T-cell (primary cell): ENCODE data around the gene JPH3. TPM values are rescaled to one million over a fixed set of nuclear protein-coding genes. Genes with fewer than 3 reads are reported as not detected.

ENCODE experiments used
- ATAC-seq, 4 experiments: fragments of 200-7000 bp in 3 of 4; fragments of 150-1000 bp in 1 of 4; cut with Tn5 transposase; replicated peaks in 1 of 4; 1 replicate in 3 of 4; 2 replicates in 1 of 4; pipeline ENCODE4 v1.10.0; 2021; ENCODE audit warnings: moderate library complexity in 3 of 4, mild to moderate bottlenecking in 2 of 4, moderate number of reproducible peaks in 1 of 4
- CTCF ChIA-PET, 2 donors: fragments of 300-600 bp; sonication (Branson Sonifier 250); formaldehyde crosslinking; loops; one replicate each; lab custom pipeline; 2022; ENCODE audit warnings: antibody characterized with exemption in 2 of 2; lab: Charles Lee
- POLR2A ChIA-PET, 2 donors: fragments of 300-600 bp; sonication (Branson Sonifier 250); formaldehyde crosslinking; loops; one replicate each; lab custom pipeline; 2022; ENCODE audit warnings: antibody characterized with exemption in 2 of 2; lab: Charles Lee
- DNase-seq, 35 experiments: peaks; one replicate each; pipeline versions ENCODE4 v3.0.0 to v3.0.0-alpha.2; 2013 to 2023
- H3K27ac ChIP-seq: one replicate; pipeline ENCODE4 v1.5.1; 2013; ENCODE audit warnings: low read length
- H3K27me3 ChIP-seq, 2 experiments: replicated peaks in 1 of 2; 1 replicate in 1 of 2; 2 replicates in 1 of 2; pipeline versions ENCODE4 v1.6.1 to v1.7.0; 2013; ENCODE audit warnings: low read length in 1 of 2, mixed read lengths in 1 of 2; ENCODE audit not compliant: control insufficient read depth in 2 of 2, insufficient read depth in 2 of 2; ENCODE audit errors: extremely low read depth in 1 of 2
- H3K36me3 ChIP-seq, 2 donors: 1 replicate in 1 of 2; 2 replicates in 1 of 2; pipeline versions ENCODE4 v1.6.1 to v1.7.0; 2013; ENCODE audit warnings: low read length in 1 of 2; ENCODE audit not compliant: control insufficient read depth in 2 of 2, insufficient read depth in 1 of 2; ENCODE audit errors: extremely low read depth in 1 of 2
- H3K4me1 ChIP-seq, 2 experiments: 1 replicate in 1 of 2; 2 replicates in 1 of 2; pipeline versions ENCODE4 v1.6.1 to v1.7.0; 2013; ENCODE audit warnings: low read length in 2 of 2, mixed read lengths in 1 of 2; ENCODE audit not compliant: insufficient read depth in 2 of 2, control insufficient read depth in 1 of 2; ENCODE audit errors: extremely low read depth in 1 of 2
- H3K4me3 ChIP-seq, 2 donors: 1 replicate in 1 of 2; 2 replicates in 1 of 2; pipeline versions ENCODE4 v1.5.1 to v1.7.0; 2013; ENCODE audit warnings: mild to moderate bottlenecking in 2 of 2, low read length in 1 of 2, moderate library complexity in 1 of 2; ENCODE audit not compliant: control insufficient read depth in 1 of 2; ENCODE audit errors: extremely low read depth in 1 of 2
- H3K9me3 ChIP-seq: 2 replicates; pipeline ENCODE4 v1.7.0; 2013
- H3K27ac Mint-ChIP-seq, 2 donors: one replicate each; pipeline ENCODE4 v1.8.0; 2020 to 2021; ENCODE audit warnings: mild to moderate bottlenecking in 2 of 2, mixed read lengths in 2 of 2
- H3K27me3 Mint-ChIP-seq, 2 donors: one replicate each; pipeline ENCODE4 v1.8.0; 2021 to 2022; ENCODE audit warnings: mixed read lengths in 2 of 2
- H3K36me3 Mint-ChIP-seq: one replicate; pipeline ENCODE4 v1.8.0; 2021; ENCODE audit warnings: mixed read lengths
- H3K4me1 Mint-ChIP-seq, 3 donors: one replicate each; pipeline ENCODE4 v1.8.0; 2020 to 2022; ENCODE audit warnings: mixed read lengths in 3 of 3, mild to moderate bottlenecking in 1 of 3
- H3K4me3 Mint-ChIP-seq, 3 donors: one replicate each; pipeline ENCODE4 v1.8.0; 2020 to 2022; ENCODE audit warnings: mild to moderate bottlenecking in 3 of 3, mixed read lengths in 3 of 3, moderate library complexity in 3 of 3
- H3K9me3 Mint-ChIP-seq, 3 donors: one replicate each; pipeline ENCODE4 v1.8.0; 2020 to 2022; ENCODE audit warnings: mixed read lengths in 3 of 3
- WGBS: methylation state at CpG from one replicate; pipeline ENCODE4 v1.1.5; 2013; ENCODE audit warnings: missing lambda C conversion rate; ENCODE audit not compliant: insufficient coverage; 5-methylcytosine and 5-hydroxymethylcytosine counted together
- total RNA-seq, 35 experiments: library from RNA in 6 of 35; stranded (reverse) in 6 of 35; fragments of 120-200 nt in 1 of 35; gene quantifications; one replicate each; pipeline versions ENCODE4 v1.2.1 to v1.2.4 and lab custom pipeline; 2013 to 2026

JPH3 gene
- total RNA-seq, 5 donors from 2014 or later (not counting 1 experiment from before 2014, with no cell fraction given): not detected

GRCh38 chr16:87740441-87740840 lies 138.1 kb downstream of the JPH3 start:
- Histone ChIP-seq H3K4me1 (no peaks in the 10 kb centered on the region), H3K9me3 (no peaks in the 10 kb centered on the region), H3K36me3 (peaks cover 31 to 56% of the 10 kb centered on the region in 2 donors), H3K4me3 (no peak overlapping the region), H3K27me3 (no peaks in the 10 kb centered on the region), H3K27ac (no peak overlapping the region)
- DNase-seq (no peak), ATAC-seq (no peak)
- Mint-ChIP-seq H3K4me1 (peaks cover 15 to 25% (median 19%) of the 10 kb centered on the region in 3 donors), H3K4me3 (no peak overlapping the region), H3K9me3 (no peaks in the 10 kb centered on the region), H3K27ac (no peak overlapping the region), H3K36me3 (peaks cover 31% of the 10 kb centered on the region), H3K27me3 (no peaks in the 10 kb centered on the region)
- WGBS: 91% methylated on average over 5 of the region's 8 CpGs
- CTCF ChIA-PET: no interaction called here
- POLR2A ChIA-PET: no interaction called here

DNA sequence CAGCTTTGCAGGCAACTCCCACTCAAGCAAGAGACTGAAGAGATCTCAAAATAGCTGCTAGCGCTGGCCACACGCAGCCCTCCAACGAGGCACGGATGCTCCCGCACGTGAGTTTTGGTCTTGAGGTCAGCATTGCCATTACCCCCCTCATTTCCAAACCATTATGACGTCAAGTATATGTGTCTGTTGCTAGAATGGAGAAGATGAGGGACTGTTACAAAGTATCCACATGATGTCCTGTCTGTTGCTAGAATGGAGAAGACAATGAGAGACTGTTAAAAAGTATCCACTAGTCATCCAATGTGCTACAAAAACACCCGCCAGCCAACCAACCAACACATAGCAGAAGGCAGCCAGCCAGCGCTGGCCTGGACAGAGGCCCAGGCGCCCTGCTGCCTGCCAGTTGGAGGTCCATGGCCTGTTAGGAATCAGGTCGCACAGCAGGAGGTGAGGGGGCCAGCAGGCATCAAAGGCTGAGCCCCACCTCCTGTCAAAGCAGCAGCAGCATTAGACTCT lies 138.7 kb downstream of the JPH3 start:
- CTCF ChIA-PET: no interaction called here
- H3K36me3 ChIP-seq: peaks cover 36 to 58% of the 10 kb centered on the region in 2 donors

DNA sequence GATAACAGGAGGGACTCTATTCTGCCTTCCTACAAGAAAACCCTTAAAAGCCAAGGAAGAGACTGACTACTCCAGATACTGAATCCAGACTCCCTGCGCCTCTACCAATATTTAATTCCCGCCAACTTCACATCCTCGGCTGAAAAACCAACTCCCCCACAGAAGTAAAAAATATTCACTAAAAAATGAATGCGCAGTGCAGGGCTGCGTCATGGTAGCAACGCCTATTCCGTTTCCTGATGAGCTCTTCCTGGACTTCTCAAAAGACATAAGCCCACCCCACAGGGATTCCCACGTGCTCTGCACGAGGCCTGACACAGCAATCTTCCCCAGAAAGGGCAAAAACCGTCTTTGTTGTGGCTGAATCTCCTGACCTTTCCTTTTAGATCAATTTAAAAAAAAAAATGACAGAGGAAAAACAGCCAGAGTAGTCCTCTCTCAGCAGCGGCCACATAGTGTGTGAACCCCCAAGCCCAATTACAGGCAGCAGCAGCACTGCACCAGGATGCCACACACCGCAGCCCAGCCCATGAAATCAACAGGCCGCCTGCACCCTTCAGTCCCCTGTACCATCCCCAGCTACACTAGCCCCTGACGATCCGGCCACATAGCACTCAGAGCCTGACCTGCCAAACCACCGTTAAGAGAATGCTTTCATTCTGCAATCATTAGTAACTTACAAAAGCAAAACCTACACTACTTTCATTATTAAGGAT lies 139.6 kb downstream of the JPH3 start:
- whole genome bisulfite sequencing: 93% methylated on average over 13 of the region's 16 CpGs
- H3K27me3 Mint-ChIP-seq: no peaks in the 10 kb centered on the region
- Histone ChIP-seq H3K4me3 (no peak overlapping the region), H3K36me3 (peaks cover 42 to 59% of the 10 kb centered on the region in 2 donors), H3K4me1 (no peaks in the 10 kb centered on the region), H3K27me3 (no peaks in the 10 kb centered on the region), H3K9me3 (no peaks in the 10 kb centered on the region), H3K27ac (no peak overlapping the region)
- peaks cover 36% of the 10 kb centered on the region for H3K36me3 Mint-ChIP-seq
- POLR2A ChIA-PET: no interaction called here
- peaks cover 10 to 20% (median 18%) of the 10 kb centered on the region in 3 donors for H3K4me1 Mint-ChIP-seq
- H3K27ac Mint-ChIP-seq: peak overlapping the region; percentile 11 to 24
- no peak for ATAC-seq
- no peak for DNase-seq
- no peak overlapping the region for H3K4me3 Mint-ChIP-seq
- H3K9me3 Mint-ChIP-seq: no peaks in the 10 kb centered on the region
- CTCF ChIA-PET: no interaction called here

More for the DNA sequence above, 138.7 kb downstream of the JPH3 start:
- Histone ChIP-seq H3K9me3 (no peaks in the 10 kb centered on the region), H3K27me3 (no peaks in the 10 kb centered on the region), H3K27ac (no peak overlapping the region), H3K4me1 (no peaks in the 10 kb centered on the region), H3K4me3 (no peak overlapping the region)
- Mint-ChIP-seq H3K9me3 (no peaks in the 10 kb centered on the region), H3K27ac (no peak overlapping the region), H3K27me3 (no peaks in the 10 kb centered on the region), H3K4me1 (peaks cover 11 to 23% (median 17%) of the 10 kb centered on the region in 3 donors), H3K4me3 (no peak overlapping the region), H3K36me3 (peaks cover 33% of the 10 kb centered on the region)
- DNase-seq (no peak), ATAC-seq (no peak)
- 100% methylated on average over 2 of the region's 11 CpGs for WGBS
- POLR2A ChIA-PET: no interaction called here

GRCh38 chr16:87742781-87743490 lies 140.6 kb downstream of the JPH3 start:
- Histone ChIP-seq H3K27ac (no peak overlapping the region), H3K36me3 (peaks cover 46 to 70% of the 10 kb centered on the region in 2 donors), H3K27me3 (no peaks in the 10 kb centered on the region), H3K4me1 (no peaks in the 10 kb centered on the region), H3K4me3 (no peak overlapping the region), H3K9me3 (no peaks in the 10 kb centered on the region)
- Mint-ChIP-seq H3K36me3 (peaks cover 43% of the 10 kb centered on the region), H3K4me3 (no peak overlapping the region), H3K9me3 (no peaks in the 10 kb centered on the region), H3K27ac (no peak overlapping the region), H3K27me3 (no peaks in the 10 kb centered on the region), H3K4me1 (peaks cover 10 to 20% (median 18%) of the 10 kb centered on the region in 3 donors)
- ATAC-seq: no peak
- WGBS: 98% methylated on average over 13 of the region's 17 CpGs
- POLR2A ChIA-PET: no interaction called here
- CTCF ChIA-PET: no interaction called here
- DNase-seq: no peak

DNA sequence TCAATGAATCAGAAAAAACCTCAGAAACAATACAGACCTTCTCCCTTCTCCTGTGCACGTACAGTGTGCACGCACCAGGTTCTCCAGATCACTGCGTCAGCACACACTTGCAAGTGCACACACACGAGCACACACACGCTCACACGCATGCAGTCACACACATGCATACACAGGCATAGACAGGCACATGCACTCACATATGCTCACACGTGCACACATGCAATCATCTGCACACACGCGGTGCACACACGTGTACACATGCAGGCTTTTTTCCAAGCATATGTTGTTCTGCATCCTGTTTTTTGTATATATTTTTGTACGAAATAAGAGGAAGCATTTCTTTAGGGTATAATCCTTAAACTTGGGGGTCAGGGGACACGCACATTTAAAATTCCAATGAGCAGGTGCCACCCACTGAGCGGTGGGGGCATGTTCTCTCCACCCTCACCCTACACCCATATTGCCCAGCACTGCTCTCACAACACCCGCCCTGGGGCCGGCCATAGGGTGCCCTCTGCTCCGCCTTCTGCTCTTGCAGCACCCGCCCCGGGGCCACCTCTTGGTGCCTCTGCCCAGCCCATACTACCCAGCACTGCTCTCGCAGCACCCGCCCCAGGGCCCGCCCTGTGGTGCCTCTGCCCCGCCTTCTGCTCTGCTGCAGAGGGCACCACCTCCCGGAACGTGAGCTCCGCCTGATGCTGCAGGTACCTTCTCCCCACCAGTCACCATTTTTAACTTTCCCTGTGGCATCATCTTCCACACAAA lies 142.6 kb downstream of the JPH3 start:
- ChIA-PET CTCF (no interaction called here), POLR2A (no interaction called here)
- H3K27me3 Mint-ChIP-seq: no peaks in the 10 kb centered on the region
- Histone ChIP-seq H3K27me3 (no peaks in the 10 kb centered on the region), H3K36me3 (peaks cover 49 to 83% of the 10 kb centered on the region in 2 donors), H3K27ac (no peak overlapping the region), H3K4me3 (no peak overlapping the region), H3K9me3 (no peaks in the 10 kb centered on the region), H3K4me1 (no peaks in the 10 kb centered on the region)
- H3K27ac Mint-ChIP-seq: no peak overlapping the region
- H3K9me3 Mint-ChIP-seq: no peaks in the 10 kb centered on the region
- H3K4me1 Mint-ChIP-seq: peaks cover 10 to 20% (median 16%) of the 10 kb centered on the region in 3 donors
- 87% methylated on average over 16 of the region's 25 CpGs for WGBS
- ATAC-seq (no peak), DNase-seq (no peak)
- H3K4me3 Mint-ChIP-seq: no peak overlapping the region
- H3K36me3 Mint-ChIP-seq: peaks cover 58% of the 10 kb centered on the region

GRCh38 chr16:87746178-87746577 lies 143.9 kb downstream of the JPH3 start:
- Histone ChIP-seq H3K4me1 (no peaks in the 10 kb centered on the region), H3K9me3 (no peaks in the 10 kb centered on the region), H3K27ac (no peak overlapping the region), H3K4me3 (no peak overlapping the region), H3K27me3 (no peaks in the 10 kb centered on the region), H3K36me3 (peaks cover 48 to 83% of the 10 kb centered on the region in 2 donors)
- no peaks in the 10 kb centered on the region for H3K27me3 Mint-ChIP-seq
- H3K4me3 Mint-ChIP-seq: no peak overlapping the region
- no peak overlapping the region for H3K27ac Mint-ChIP-seq
- no peaks in the 10 kb centered on the region for H3K9me3 Mint-ChIP-seq
- 98% methylated on average over 6 of the region's 8 CpGs for WGBS
- DNase-seq: no peak
- ATAC-seq: no peak
- POLR2A ChIA-PET: no interaction called here
- CTCF ChIA-PET: no interaction called here
- peaks cover 8 to 13% (median 11%) of the 10 kb centered on the region in 3 donors for H3K4me1 Mint-ChIP-seq
- peaks cover 59% of the 10 kb centered on the region for H3K36me3 Mint-ChIP-seq
